GM12872 (cell line): ENCODE measurements around the gene HMCN2.

Experiments
- CTCF ChIP-seq: IDR thresholded peaks from 3 replicates; pipeline ENCODE4 v1.5.1; 2011; ENCODE audit warnings: low read depth, mild to moderate bottlenecking, low read length, moderate library complexity; ENCODE audit not compliant: insufficient read depth

Gene HMCN2

GRCh38 chr9:130432362-130432761 is 166.8 kb downstream of the HMCN2 start:
- TF ChIP-seq CTCF = no peak

- TF ChIP-seq CTCF = no peak
Observed at GRCh38 chr9:130432796-130433167, 167.2 kb downstream of the HMCN2 start.

- TF ChIP-seq CTCF = peak; percentile 36; the same call in 1 of the 3 replicates
Observed at GRCh38 chr9:130433168-130433946, 167.8 kb downstream of the HMCN2 start.

GRCh38 chr9:130433947-130434262 is 168.3 kb downstream of the HMCN2 start:
- TF ChIP-seq CTCF = no peak

GRCh38 chr9:130437011-130437789 is 171.6 kb downstream of the HMCN2 start:
- TF ChIP-seq CTCF = no peak

- TF ChIP-seq CTCF = no peak
Observed at GRCh38 chr9:130438382-130438981, 172.9 kb downstream of the HMCN2 start.

- TF ChIP-seq CTCF = no peak
Observed at GRCh38 chr9:130441031-130441430, 175.5 kb downstream of the HMCN2 start.
